ENCODE data around the gene DPP6.

DPP6 gene

DNA sequence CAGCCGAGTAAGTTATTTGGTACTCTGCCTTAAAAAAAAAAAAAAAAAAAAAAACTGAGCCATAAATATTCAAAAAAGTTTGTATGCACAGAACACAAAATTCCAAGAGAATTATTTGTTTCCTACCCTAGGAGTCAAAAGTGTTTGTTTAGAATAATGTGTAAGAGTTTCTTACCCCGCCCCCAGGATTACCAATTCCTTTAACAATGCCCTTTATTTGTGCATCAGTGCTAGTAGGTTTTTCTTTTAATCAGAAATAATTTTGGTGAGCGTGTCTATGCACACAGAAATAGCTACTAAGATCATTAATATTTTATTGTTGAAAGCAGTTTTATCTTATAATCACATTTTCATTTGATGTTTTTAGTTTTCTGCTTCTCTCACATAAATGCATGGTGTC lies 374.6 kb downstream of the DPP6 start:
- no peaks in the 10 kb centered on the region for H3K36me3 ChIP-seq (ENCODE audit: control insufficient read depth, insufficient read depth, low read length)
- TF ChIP-seq, protein P1, sequence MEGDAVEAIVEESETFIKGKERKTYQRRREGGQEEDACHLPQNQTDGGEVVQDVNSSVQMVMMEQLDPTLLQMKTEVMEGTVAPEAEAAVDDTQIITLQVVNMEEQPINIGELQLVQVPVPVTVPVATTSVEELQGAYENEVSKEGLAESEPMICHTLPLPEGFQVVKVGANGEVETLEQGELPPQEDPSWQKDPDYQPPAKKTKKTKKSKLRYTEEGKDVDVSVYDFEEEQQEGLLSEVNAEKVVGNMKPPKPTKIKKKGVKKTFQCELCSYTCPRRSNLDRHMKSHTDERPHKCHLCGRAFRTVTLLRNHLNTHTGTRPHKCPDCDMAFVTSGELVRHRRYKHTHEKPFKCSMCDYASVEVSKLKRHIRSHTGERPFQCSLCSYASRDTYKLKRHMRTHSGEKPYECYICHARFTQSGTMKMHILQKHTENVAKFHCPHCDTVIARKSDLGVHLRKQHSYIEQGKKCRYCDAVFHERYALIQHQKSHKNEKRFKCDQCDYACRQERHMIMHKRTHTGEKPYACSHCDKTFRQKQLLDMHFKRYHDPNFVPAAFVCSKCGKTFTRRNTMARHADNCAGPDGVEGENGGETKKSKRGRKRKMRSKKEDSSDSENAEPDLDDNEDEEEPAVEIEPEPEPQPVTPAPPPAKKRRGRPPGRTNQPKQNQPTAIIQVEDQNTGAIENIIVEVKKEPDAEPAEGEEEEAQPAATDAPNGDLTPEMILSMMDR (IDR thresholded peaks at IDR 0.05): no peak
- H3K9ac ChIP-seq: no peak overlapping the region
- H2AFZ ChIP-seq: no peak overlapping the region
- H3K79me2 ChIP-seq: no peaks in the 10 kb centered on the region
- no peaks in the 10 kb centered on the region for H3K9me3 ChIP-seq (ENCODE audit: control insufficient read depth, low read length)
- no peaks in the 10 kb centered on the region for H3K27me3 ChIP-seq (ENCODE audit: control insufficient read depth, insufficient read depth, low read length)
- H3K4me1 ChIP-seq: no peaks in the 10 kb centered on the region
- no peak overlapping the region for H3K4me2 ChIP-seq (ENCODE audit: low read length)
- no peak overlapping the region for H3K27ac ChIP-seq
- no peak overlapping the region for H3K4me3 ChIP-seq (ENCODE audit: low read depth, low read length)

GRCh38 chr7:154427533-154427932 lies 375.3 kb downstream of the DPP6 start:
- TF ChIP-seq, protein P1 (IDR thresholded peaks at IDR 0.05): no peak
- Histone ChIP-seq H3K27me3 (ENCODE audit: control insufficient read depth, insufficient read depth, low read length) (no peaks in the 10 kb centered on the region), H2AFZ (no peak overlapping the region), H3K9ac (no peak overlapping the region), H3K27ac (no peak overlapping the region), H3K36me3 (ENCODE audit: control insufficient read depth, insufficient read depth, low read length) (no peaks in the 10 kb centered on the region), H3K9me3 (ENCODE audit: control insufficient read depth, low read length) (no peaks in the 10 kb centered on the region), H3K4me1 (no peaks in the 10 kb centered on the region), H3K79me2 (no peaks in the 10 kb centered on the region), H3K4me2 (ENCODE audit: low read length) (no peak overlapping the region), H3K4me3 (ENCODE audit: low read depth, low read length) (no peak overlapping the region)

GRCh38 chr7:154429666-154430404 lies 377.6 kb downstream of the DPP6 start:
- H3K4me1 ChIP-seq: no peaks in the 10 kb centered on the region
- no peaks in the 10 kb centered on the region for H3K27me3 ChIP-seq (ENCODE audit: control insufficient read depth, insufficient read depth, low read length)
- no peak overlapping the region for H3K4me2 ChIP-seq (ENCODE audit: low read length)
- H3K9ac ChIP-seq: no peak overlapping the region
- H3K9me3 ChIP-seq (ENCODE audit: control insufficient read depth, low read length): no peaks in the 10 kb centered on the region
- H2AFZ ChIP-seq: no peak overlapping the region
- no peaks in the 10 kb centered on the region for H3K79me2 ChIP-seq
- TF ChIP-seq, protein P1 (IDR thresholded peaks at IDR 0.05): no peak
- no peak overlapping the region for H3K4me3 ChIP-seq (ENCODE audit: low read depth, low read length)
- no peaks in the 10 kb centered on the region for H3K36me3 ChIP-seq (ENCODE audit: control insufficient read depth, insufficient read depth, low read length)
- H3K27ac ChIP-seq: no peak overlapping the region

DNA sequence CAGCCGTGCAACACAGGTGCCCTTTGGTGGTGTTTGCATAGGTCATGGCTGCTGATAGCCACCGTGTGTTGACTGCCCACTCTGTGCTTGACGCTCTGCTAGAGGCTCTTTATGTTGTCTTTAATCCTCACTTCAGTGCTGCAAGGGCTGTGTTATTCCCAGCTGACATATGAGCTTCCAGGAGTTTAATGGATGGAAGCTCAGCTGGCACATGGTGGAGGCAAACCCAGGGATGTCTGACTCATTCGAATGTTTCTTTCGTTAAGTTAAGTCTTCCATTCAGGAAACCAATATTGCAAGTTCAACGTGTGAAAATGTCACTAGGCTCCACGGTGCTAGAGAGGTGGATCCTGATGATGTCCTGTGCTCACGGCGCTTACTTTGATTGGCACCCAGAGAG lies 378.4 kb downstream of the DPP6 start:
- TF ChIP-seq, protein P1 (IDR thresholded peaks at IDR 0.05): no peak
- Histone ChIP-seq H3K27me3 (ENCODE audit: control insufficient read depth, insufficient read depth, low read length) (no peaks in the 10 kb centered on the region), H3K9ac (no peak overlapping the region), H3K4me3 (ENCODE audit: low read depth, low read length) (no peak overlapping the region), H2AFZ (no peak overlapping the region), H3K27ac (no peak overlapping the region), H3K4me2 (ENCODE audit: low read length) (no peak overlapping the region), H3K79me2 (no peaks in the 10 kb centered on the region), H3K9me3 (ENCODE audit: control insufficient read depth, low read length) (no peaks in the 10 kb centered on the region), H3K4me1 (no peaks in the 10 kb centered on the region), H3K36me3 (ENCODE audit: control insufficient read depth, insufficient read depth, low read length) (no peaks in the 10 kb centered on the region)

- Histone ChIP-seq H3K9ac (no peak overlapping the region), H3K9me3 (ENCODE audit: control insufficient read depth, low read length) (no peaks in the 10 kb centered on the region), H2AFZ (no peak overlapping the region), H3K4me2 (ENCODE audit: low read length) (no peak overlapping the region), H3K4me1 (no peaks in the 10 kb centered on the region), H3K79me2 (no peaks in the 10 kb centered on the region), H3K27ac (no peak overlapping the region), H3K4me3 (ENCODE audit: low read depth, low read length) (no peak overlapping the region), H3K36me3 (ENCODE audit: control insufficient read depth, insufficient read depth, low read length) (no peaks in the 10 kb centered on the region), H3K27me3 (ENCODE audit: control insufficient read depth, insufficient read depth, low read length) (no peaks in the 10 kb centered on the region)
- TF ChIP-seq, protein P1 (IDR thresholded peaks at IDR 0.05): no peak
Measured at GRCh38 chr7:154431045-154431444, 378.8 kb downstream of the DPP6 start.
